NCI-H774 (cell line): Measurements from ENCODE around the gene MSL1.
"Not testable (repeated sequence)": the region's sequence is repeated elsewhere in the genome, so short reads cannot be mapped to it uniquely, and the experiment has no call there.

Source experiments
- DNase-seq: peaks from one replicate; lab custom pipeline; 2025; lab: John Stamatoyannopoulos, UW

Gene MSL1

GRCh38 chr17:40124279-40125141 lies 2.7 kb downstream of the MSL1 start:
- DNase-seq, result peak; percentile 16

- DNase-seq, result no peak
Observed at GRCh38 chr17:40129498-40129897, 7.7 kb downstream of the MSL1 start.

- DNase-seq, result no peak
Observed at GRCh38 chr17:40130352-40131042, 8.7 kb downstream of the MSL1 start.

GRCh38 chr17:40134184-40134583 lies 12.4 kb downstream of the MSL1 start:
- no peak for DNase-seq

- DNase-seq, result no peak
Observed at GRCh38 chr17:40135817-40136216, 14.0 kb downstream of the MSL1 start.

- DNase-seq, result no peak
Observed at GRCh38 chr17:40139566-40140058, 17.8 kb downstream of the MSL1 start.

GRCh38 chr17:40143166-40143565 lies 21.4 kb downstream of the MSL1 start:
- DNase-seq, result not testable (repeated sequence)

- no peak for DNase-seq
Observed at GRCh38 chr17:40145476-40145875, 23.7 kb downstream of the MSL1 start.

GRCh38 chr17:40148527-40148926 lies 26.8 kb downstream of the MSL1 start:
- DNase-seq, result no peak

- DNase-seq, result no peak
Observed at GRCh38 chr17:40150276-40150675, 28.5 kb downstream of the MSL1 start.

GRCh38 chr17:40151414-40151963 lies 29.7 kb downstream of the MSL1 start:
- DNase-seq, result no peak

- no peak for DNase-seq
Observed at GRCh38 chr17:40153603-40154236, 31.9 kb downstream of the MSL1 start.

GRCh38 chr17:40157973-40158372 lies 36.2 kb downstream of the MSL1 start:
- DNase-seq, result no peak

- DNase-seq, result no peak
Observed at GRCh38 chr17:40158438-40159013, 36.8 kb downstream of the MSL1 start.

GRCh38 chr17:40159456-40159855 lies 37.7 kb downstream of the MSL1 start:
- DNase-seq, result no peak

GRCh38 chr17:40167685-40168261 lies 46.0 kb downstream of the MSL1 start:
- no peak for DNase-seq

- DNase-seq, result peak; percentile 59
Observed at GRCh38 chr17:40168262-40168832, 46.6 kb downstream of the MSL1 start.

GRCh38 chr17:40170325-40170724 lies 48.6 kb downstream of the MSL1 start:
- no peak for DNase-seq

GRCh38 chr17:40171750-40172149 lies 50.0 kb downstream of the MSL1 start:
- no peak for DNase-seq

- DNase-seq, result no peak
Observed at GRCh38 chr17:40173091-40173777, 51.5 kb downstream of the MSL1 start.

- DNase-seq, result no peak
Observed at GRCh38 chr17:40173778-40174135, 52.0 kb downstream of the MSL1 start.
